ENCODE measurements around the gene GABRP.

DNA sequence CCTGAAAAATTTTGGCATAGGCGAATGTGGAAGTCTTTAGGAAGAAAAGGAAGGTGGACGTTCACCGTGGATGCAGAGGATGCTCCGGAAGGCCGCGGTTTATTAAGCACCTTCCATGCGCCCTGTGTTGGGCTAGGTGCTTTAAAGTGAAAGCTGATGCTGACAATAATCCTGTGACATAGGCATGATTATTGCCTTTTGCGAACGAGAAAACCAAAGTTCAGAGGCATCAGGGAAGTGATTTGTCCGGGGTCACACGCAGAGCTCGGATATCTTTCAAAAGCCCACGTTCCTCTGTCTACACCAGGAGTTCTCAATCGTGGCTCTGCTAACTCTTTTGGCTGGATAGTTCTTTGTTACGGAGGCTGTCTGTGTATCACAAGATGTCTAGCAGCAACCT lies 12.0 kb upstream of the GABRP start:
- TF ChIP-seq, protein P1, sequence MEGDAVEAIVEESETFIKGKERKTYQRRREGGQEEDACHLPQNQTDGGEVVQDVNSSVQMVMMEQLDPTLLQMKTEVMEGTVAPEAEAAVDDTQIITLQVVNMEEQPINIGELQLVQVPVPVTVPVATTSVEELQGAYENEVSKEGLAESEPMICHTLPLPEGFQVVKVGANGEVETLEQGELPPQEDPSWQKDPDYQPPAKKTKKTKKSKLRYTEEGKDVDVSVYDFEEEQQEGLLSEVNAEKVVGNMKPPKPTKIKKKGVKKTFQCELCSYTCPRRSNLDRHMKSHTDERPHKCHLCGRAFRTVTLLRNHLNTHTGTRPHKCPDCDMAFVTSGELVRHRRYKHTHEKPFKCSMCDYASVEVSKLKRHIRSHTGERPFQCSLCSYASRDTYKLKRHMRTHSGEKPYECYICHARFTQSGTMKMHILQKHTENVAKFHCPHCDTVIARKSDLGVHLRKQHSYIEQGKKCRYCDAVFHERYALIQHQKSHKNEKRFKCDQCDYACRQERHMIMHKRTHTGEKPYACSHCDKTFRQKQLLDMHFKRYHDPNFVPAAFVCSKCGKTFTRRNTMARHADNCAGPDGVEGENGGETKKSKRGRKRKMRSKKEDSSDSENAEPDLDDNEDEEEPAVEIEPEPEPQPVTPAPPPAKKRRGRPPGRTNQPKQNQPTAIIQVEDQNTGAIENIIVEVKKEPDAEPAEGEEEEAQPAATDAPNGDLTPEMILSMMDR (IDR thresholded peaks at IDR 0.05), result no peak
- no peak for TF ChIP-seq EZH2phosphoT487 (IDR thresholded peaks at IDR 0.05)

All from neural progenitor cell (in vitro differentiated cells).